Mesenchymal stem cell (in vitro differentiated cells and primary cell): ENCODE data around the gene SCAF1.

Source experiments
- DNase-seq: peaks from one replicate; pipeline ENCODE4 v3.0.0-alpha.2; 2013
- H2AFZ ChIP-seq: one replicate; pipeline ENCODE4 v1.6.1; 2013; ENCODE audit warnings: low read depth, mild to moderate bottlenecking, control low read depth, inconsistent platforms, low read length, moderate library complexity
- H2AK5ac ChIP-seq: 2 replicates; pipeline ENCODE4 v1.6.1; 2013; ENCODE audit warnings: low read length, moderate library complexity, mild to moderate bottlenecking, inconsistent platforms; ENCODE audit not compliant: severe bottlenecking
- H2BK120ac ChIP-seq: one replicate; pipeline ENCODE4 v1.6.1; 2013; ENCODE audit warnings: low read depth, mild to moderate bottlenecking, inconsistent platforms, low read length, moderate library complexity
- H2BK12ac ChIP-seq, 2 experiments: one replicate each; pipeline ENCODE4 v1.6.1; 2013; ENCODE audit warnings: inconsistent platforms in 2 of 2, low read length in 2 of 2, mild to moderate bottlenecking in 2 of 2, moderate library complexity in 2 of 2, control low read depth in 1 of 2
- H2BK15ac ChIP-seq: one replicate; pipeline ENCODE4 v1.6.1; 2013; ENCODE audit warnings: mild to moderate bottlenecking, low read depth, inconsistent platforms; ENCODE audit not compliant: poor library complexity, severe bottlenecking
- H2BK5ac ChIP-seq: 2 replicates; pipeline ENCODE4 v1.6.1; 2013; ENCODE audit warnings: low read depth, mild to moderate bottlenecking, low read length, control low read depth, inconsistent platforms; ENCODE audit not compliant: poor library complexity, severe bottlenecking
- H3K14ac ChIP-seq, 2 experiments: one replicate each; pipeline ENCODE4 v1.6.1; 2013; ENCODE audit warnings: inconsistent platforms in 2 of 2, low read length in 2 of 2, control low read depth in 1 of 2, mild to moderate bottlenecking in 1 of 2, moderate library complexity in 1 of 2
- H3K18ac ChIP-seq, 2 experiments: one replicate each; pipeline ENCODE4 v1.6.1; 2013; ENCODE audit warnings: inconsistent platforms in 2 of 2, low read length in 2 of 2, control low read depth in 1 of 2, low read depth in 1 of 2, mild to moderate bottlenecking in 1 of 2
- H3K23ac ChIP-seq, 2 experiments: one replicate each; pipeline ENCODE4 v1.6.1; 2013; ENCODE audit warnings: inconsistent platforms in 2 of 2, low read length in 2 of 2, mild to moderate bottlenecking in 2 of 2, moderate library complexity in 2 of 2, control low read depth in 1 of 2
- H3K27ac ChIP-seq: 2 replicates; pipeline ENCODE4 v1.5.1; 2013; ENCODE audit warnings: mild to moderate bottlenecking, moderate library complexity, low read length, control low read depth, inconsistent platforms; ENCODE audit not compliant: poor library complexity, severe bottlenecking
- H3K27me3 ChIP-seq, 2 experiments: 2 replicates each; pipeline versions ENCODE4 v1.6.1 to v1.7.0; 2013; ENCODE audit warnings: low read length in 2 of 2, mild to moderate bottlenecking in 2 of 2, moderate library complexity in 2 of 2, control low read depth in 1 of 2, inconsistent platforms in 1 of 2; ENCODE audit not compliant: control insufficient read depth in 1 of 2, insufficient read depth in 1 of 2
- H3K36me3 ChIP-seq, 2 experiments: 2 replicates each; pipeline versions ENCODE4 v1.6.1 to v1.7.0; 2013; ENCODE audit warnings: low read length in 2 of 2, control low read depth in 1 of 2, inconsistent platforms in 1 of 2, low read depth in 1 of 2, mild to moderate bottlenecking in 1 of 2; ENCODE audit not compliant: insufficient read depth in 2 of 2, control insufficient read depth in 1 of 2
- H3K4ac ChIP-seq, 2 experiments: one replicate each; pipeline ENCODE4 v1.6.1; 2013; ENCODE audit warnings: inconsistent platforms in 2 of 2, low read length in 2 of 2, mild to moderate bottlenecking in 2 of 2, moderate library complexity in 2 of 2, control low read depth in 1 of 2, low read depth in 1 of 2
- H3K4me1 ChIP-seq: 2 replicates; pipeline ENCODE4 v1.6.1; 2013; ENCODE audit warnings: low read depth, low read length, control low read depth; ENCODE audit not compliant: control insufficient read depth, insufficient read depth
- H3K4me2 ChIP-seq: 2 replicates; pipeline ENCODE4 v1.6.1; 2013; ENCODE audit warnings: low read length, mild to moderate bottlenecking, inconsistent platforms; ENCODE audit not compliant: poor library complexity, severe bottlenecking
- H3K4me3 ChIP-seq, 2 experiments: 2 replicates each; pipeline versions ENCODE4 v1.5.1 to v1.7.0; 2013; ENCODE audit warnings: low read length in 2 of 2, mild to moderate bottlenecking in 2 of 2, control low read depth in 1 of 2, low read depth in 1 of 2; ENCODE audit not compliant: insufficient read depth in 1 of 2
- H3K79me1 ChIP-seq: replicated peaks from 2 replicates; pipeline ENCODE4 v1.6.1; 2013; ENCODE audit warnings: mild to moderate bottlenecking, control low read depth, low read length, inconsistent platforms; ENCODE audit not compliant: poor library complexity, severe bottlenecking
- H3K9ac ChIP-seq: 2 replicates; pipeline ENCODE4 v1.7.0; 2013; ENCODE audit warnings: mild to moderate bottlenecking, low read length, moderate library complexity
- H3K9me3 ChIP-seq: 2 replicates; pipeline ENCODE4 v1.7.0; 2013; ENCODE audit warnings: mild to moderate bottlenecking, low read length; ENCODE audit not compliant: control insufficient read depth
- H4K8ac ChIP-seq: one replicate; pipeline ENCODE4 v1.6.1; 2013; ENCODE audit warnings: inconsistent platforms, mild to moderate bottlenecking, low read length, moderate library complexity
- H4K91ac ChIP-seq: one replicate; pipeline ENCODE4 v1.6.1; 2013; ENCODE audit warnings: mild to moderate bottlenecking, low read length, inconsistent platforms
- WGBS: methylation state at CpG from one replicate; pipeline ENCODE4 v1.1.7; 2013; ENCODE audit warnings: mixed read lengths; 5-methylcytosine and 5-hydroxymethylcytosine counted together

Gene SCAF1

DNA sequence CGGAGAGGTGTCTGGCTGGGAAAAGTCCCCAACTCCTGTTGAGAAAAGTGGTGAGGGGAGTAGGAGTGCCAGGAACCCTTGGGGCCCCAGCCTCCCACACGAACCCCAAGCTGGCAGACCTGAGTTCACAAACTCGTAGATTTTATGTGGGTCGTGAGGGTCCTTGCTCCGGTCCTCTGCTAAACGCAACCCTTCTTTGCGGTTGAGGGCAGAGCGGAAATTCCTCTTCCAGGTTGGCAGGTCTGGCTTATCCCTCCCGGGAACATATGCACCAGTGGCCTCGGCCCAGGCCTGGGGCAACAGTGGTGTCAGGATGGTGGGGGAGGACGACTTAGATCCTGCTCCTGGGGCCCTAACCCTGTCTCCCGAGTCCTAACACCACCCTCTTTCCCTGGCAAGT lies 21.2 kb downstream of the SCAF1 start:
- Histone ChIP-seq H2BK12ac (no peak overlapping the region), H4K8ac (no peak overlapping the region), H2AK5ac (peak overlapping the region; percentile 63), H3K27ac (no peak overlapping the region), H3K23ac (no peak overlapping the region), H2AFZ (no peak overlapping the region), H2BK15ac (peak overlapping the region; percentile 68), H3K9ac (no peak overlapping the region), H4K91ac (no peak overlapping the region), H3K36me3 (peaks cover 50 to 56% of the 10 kb centered on the region in 2 experiments), H3K4ac (no peak overlapping the region), H3K4me2 (no peak overlapping the region), H2BK5ac (no peak overlapping the region), H2BK120ac (no peak overlapping the region), H3K27me3 (no peaks in the 10 kb centered on the region), H3K4me3 (no peak overlapping the region), H3K79me1 (peaks cover 50% of the 10 kb centered on the region), H3K18ac (no peak overlapping the region), H3K9me3 (no peaks in the 10 kb centered on the region), H3K14ac (no peak overlapping the region), H3K4me1 (peaks cover 18% of the 10 kb centered on the region)
- no peak for DNase-seq
- 96% methylated on average over 12 of the region's 12 CpGs for WGBS

DNA sequence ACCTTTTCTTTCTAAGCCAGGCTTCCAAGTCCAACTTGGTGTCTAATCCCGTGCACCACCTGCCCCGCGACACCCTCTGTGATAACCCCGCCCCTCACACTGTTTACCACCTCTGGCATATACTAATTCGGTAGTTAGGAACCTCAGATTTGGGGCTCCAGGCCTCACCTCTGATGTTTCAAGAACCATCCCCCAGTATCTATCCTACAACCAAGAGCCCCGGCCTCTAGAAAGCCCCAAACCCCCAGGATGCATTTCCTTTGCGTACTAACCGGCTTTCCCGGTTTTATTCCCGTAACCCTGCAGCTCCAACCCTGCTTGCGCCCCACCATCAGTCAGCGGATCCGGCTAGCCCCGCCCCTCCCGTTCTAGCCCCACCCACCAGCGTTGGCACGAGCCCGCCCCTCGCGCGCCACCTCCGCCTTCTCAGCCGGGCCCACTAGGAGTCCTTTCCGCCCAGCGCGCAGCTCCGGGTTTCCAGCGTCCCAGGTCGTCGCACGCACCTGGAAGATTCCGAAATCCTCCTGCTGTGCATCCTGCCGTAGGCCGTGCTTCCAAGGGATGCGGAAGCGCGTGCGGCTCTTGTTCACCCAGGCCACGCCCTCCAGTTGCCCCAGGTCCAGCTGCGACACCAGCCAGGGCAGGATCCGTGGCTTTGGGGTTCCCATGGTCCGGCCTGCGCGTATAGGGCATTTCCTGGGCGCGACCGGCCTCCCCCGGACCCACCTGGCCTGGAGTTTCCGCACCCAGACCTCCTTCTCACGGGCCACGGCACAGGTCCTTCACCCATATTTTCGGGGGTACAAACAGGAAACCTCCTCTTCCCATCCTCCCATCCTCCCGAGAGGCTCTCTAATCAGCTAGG lies 22.4 kb downstream of the SCAF1 start:
- H3K4me1 ChIP-seq, result peaks cover 18% of the 10 kb centered on the region
- no peak overlapping the region for H2BK5ac ChIP-seq

DNA sequence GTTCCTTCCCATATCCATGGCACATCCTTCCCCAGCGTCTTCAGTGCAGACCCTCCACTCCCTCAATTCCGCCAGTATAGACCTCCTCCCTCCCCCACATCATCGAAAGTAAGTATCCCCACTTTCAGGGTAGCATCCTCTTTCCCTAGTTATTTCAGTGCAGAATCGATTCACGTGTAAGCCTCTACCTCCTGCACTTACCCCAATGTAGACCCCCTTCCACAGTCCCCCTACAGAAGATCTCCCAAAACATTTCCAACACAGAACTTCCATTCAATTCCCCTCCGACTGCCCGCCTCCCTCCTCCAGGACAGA lies 23.0 kb downstream of the SCAF1 start:
- under 1% methylated on average over 7 of the region's 7 CpGs for WGBS
- H2BK12ac ChIP-seq, result no peak overlapping the region
- no peak overlapping the region for H2BK15ac ChIP-seq
- H3K4ac ChIP-seq, result peak overlapping the region in 1 of 2 experiments; percentile 42
- no peak overlapping the region for H3K23ac ChIP-seq
- H3K9ac ChIP-seq, result peak overlapping the region; percentile 93
- H3K79me1 ChIP-seq, result peaks cover 45% of the 10 kb centered on the region
- H3K9me3 ChIP-seq, result no peaks in the 10 kb centered on the region
- H3K14ac ChIP-seq, result peak overlapping the region in 1 of 2 experiments; percentile 64
- no peak overlapping the region for H2BK120ac ChIP-seq
- H2AFZ ChIP-seq, result no peak overlapping the region
- H4K91ac ChIP-seq, result no peak overlapping the region
- no peak overlapping the region for H2BK5ac ChIP-seq
- H3K4me3 ChIP-seq, result peak overlapping the region; percentile 67 to 97
- peak overlapping the region; percentile 89 for H3K4me2 ChIP-seq
- peak overlapping the region; percentile 14 to 49 for H3K18ac ChIP-seq
- no peak for DNase-seq
- H3K27me3 ChIP-seq, result no peaks in the 10 kb centered on the region
- H3K4me1 ChIP-seq, result peaks cover 17% of the 10 kb centered on the region
- H3K36me3 ChIP-seq, result peaks cover 43 to 47% of the 10 kb centered on the region in 2 experiments
- H3K27ac ChIP-seq, result peak overlapping the region; percentile 97
- H2AK5ac ChIP-seq, result no peak overlapping the region
- H4K8ac ChIP-seq, result no peak overlapping the region

More for the DNA sequence above, 22.4 kb downstream of the SCAF1 start:
- peak; percentile 88 for DNase-seq
- peak overlapping the region; percentile 64 to 97 for H3K18ac ChIP-seq
- peak overlapping the region in 1 of 2 experiments; percentile 21 for H2BK12ac ChIP-seq
- WGBS, result under 1% methylated on average over 53 of the region's 53 CpGs
- H3K9ac ChIP-seq, result peak overlapping the region; percentile 93
- no peak overlapping the region for H4K91ac ChIP-seq
- H3K14ac ChIP-seq, result peak overlapping the region in 1 of 2 experiments; percentile 95
- peak overlapping the region in 1 of 2 experiments; percentile 83 for H3K4ac ChIP-seq
- no peak overlapping the region for H2BK120ac ChIP-seq
- H3K79me1 ChIP-seq, result peaks cover 46% of the 10 kb centered on the region
- H3K9me3 ChIP-seq, result no peaks in the 10 kb centered on the region
- no peak overlapping the region for H2AK5ac ChIP-seq
- peak overlapping the region in 1 of 2 experiments; percentile 53 for H3K23ac ChIP-seq
- no peaks in the 10 kb centered on the region for H3K27me3 ChIP-seq
- H3K4me3 ChIP-seq, result peak overlapping the region; percentile 67 to 97
- peak overlapping the region; percentile 97 for H3K27ac ChIP-seq
- H3K36me3 ChIP-seq, result peaks cover 45 to 50% of the 10 kb centered on the region in 2 experiments
- H2AFZ ChIP-seq, result peak overlapping the region; percentile 64
- H3K4me2 ChIP-seq, result peak overlapping the region; percentile 89
- peak overlapping the region; percentile 9 for H4K8ac ChIP-seq
- H2BK15ac ChIP-seq, result peak overlapping the region; percentile 9

DNA sequence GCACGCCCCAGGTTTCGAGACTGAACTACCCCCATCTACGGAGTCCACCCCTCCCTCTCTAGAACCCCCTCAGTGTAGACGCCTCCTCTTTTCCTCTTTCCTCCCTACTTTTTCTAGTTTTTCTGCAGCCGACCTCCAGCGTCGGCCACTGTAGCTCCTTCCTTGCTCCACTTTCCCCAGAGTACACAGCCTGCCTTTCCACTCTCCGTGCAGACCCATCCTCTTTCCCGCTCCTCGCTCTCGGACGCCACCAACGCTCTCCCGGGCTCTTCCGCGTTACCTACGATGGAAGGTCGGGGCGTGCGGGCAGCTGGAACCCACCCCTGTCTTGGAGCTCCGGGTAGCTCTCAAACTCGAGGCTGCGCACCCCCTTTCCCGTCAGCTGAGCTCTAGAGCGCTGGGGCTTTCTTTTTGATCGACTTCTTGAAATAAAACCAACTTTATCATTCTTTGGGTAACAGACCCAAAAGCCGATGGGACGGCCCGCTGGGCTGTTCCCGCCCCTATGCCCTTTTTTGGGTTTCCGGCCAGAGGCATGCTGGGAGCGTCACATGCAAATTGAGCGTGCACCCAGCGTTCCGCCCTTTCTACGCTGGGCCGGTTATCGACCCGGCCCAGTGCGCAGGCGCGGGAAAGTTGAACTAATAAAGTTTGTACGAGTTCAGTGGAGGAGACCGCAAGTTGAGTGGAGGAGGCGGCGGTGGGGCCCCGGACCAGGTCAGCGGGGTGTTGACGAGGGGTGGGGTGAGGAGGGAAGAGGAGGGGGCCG lies 23.5 kb downstream of the SCAF1 start, which contains the start of the genes BCL2L12 and IRF3:
Gene BCL2L12 (plus strand): TSS at position 583 of the 769 bp plus-strand sequence. CDS start 760 bp downstream, outside the sequence.
Gene IRF3 (minus strand): TSS at position 507 of the 769 bp plus-strand sequence. CDS start 1,019 bp downstream, outside the sequence.
- Histone ChIP-seq H2BK5ac (peak within 1 kb of the TSS; percentile 76), H3K14ac (peak within 1 kb of the TSS in 1 of 2 experiments; percentile 95), H2AFZ (peak within 1 kb of the TSS; percentile 64), H3K9ac (peak within 1 kb of the TSS; percentile 93), H3K18ac (peak within 1 kb of the TSS; percentile 94 to 97), H3K27me3 (no peaks in the 10 kb centered on the region), H3K4ac (peak within 1 kb of the TSS in 1 of 2 experiments; percentile 83), H3K27ac (peak within 1 kb of the TSS; percentile 97), H2BK15ac (no peak within 1 kb of the TSS), H3K9me3 (no peaks in the 10 kb centered on the region), H3K36me3 (peaks cover 42 to 47% of the 10 kb centered on the region in 2 experiments), H2BK12ac (peak within 1 kb of the TSS in 1 of 2 experiments; percentile 29), H2AK5ac (no peak within 1 kb of the TSS), H3K4me3 (peak within 1 kb of the TSS; percentile 70 to 97), H4K91ac (peak within 1 kb of the TSS; percentile 9), H4K8ac (peak within 1 kb of the TSS; percentile 9), H2BK120ac (peak within 1 kb of the TSS; percentile 61), H3K79me1 (peaks cover 48% of the 10 kb centered on the region), H3K23ac (peak within 1 kb of the TSS in 1 of 2 experiments; percentile 46), H3K4me2 (peak within 1 kb of the TSS; percentile 93), H3K4me1 (peaks cover 16% of the 10 kb centered on the region)
- peak; percentile 97 for DNase-seq
- WGBS, result under 1% methylated on average over 50 of the region's 50 CpGs
